ENCODE data around the gene FBXW12.
"Not testable (repeated sequence)": the region's sequence is repeated elsewhere in the genome, so short reads cannot be mapped to it uniquely, and the experiment has no call there.

The FBXW12 gene

GRCh38 chr3:48371651-48372376 is at the start of gene FBXW12:
Gene FBXW12, plus strand, starts transcription at chr3:48372219. Its CDS starts 549 bp downstream, at chr3:48372768.
- DNase-seq: no peak

GRCh38 chr3:48331706-48332435 is 40.1 kb upstream of the FBXW12 start:
- DNase-seq: not testable (repeated sequence)

- not testable (repeated sequence) for DNase-seq
Measured at GRCh38 chr3:48333346-48334245, 38.4 kb upstream of the FBXW12 start, which contains the start of gene SPINK8. Gene SPINK8, minus strand, starts transcription at chr3:48333661. Its CDS starts 5,320 bp downstream, at chr3:48328341.

GRCh38 chr3:48334605-48335004 is 37.4 kb upstream of the FBXW12 start:
- DNase-seq: no peak

GRCh38 chr3:48335286-48335685 is 36.7 kb upstream of the FBXW12 start:
- not testable (repeated sequence) for DNase-seq

- not testable (repeated sequence) for DNase-seq
Measured at GRCh38 chr3:48337536-48337935, 34.5 kb upstream of the FBXW12 start.

GRCh38 chr3:48338635-48339034 is 33.4 kb upstream of the FBXW12 start:
- no peak for DNase-seq

GRCh38 chr3:48343432-48343831 is 28.6 kb upstream of the FBXW12 start:
- no peak for DNase-seq

GRCh38 chr3:48344867-48345507 is 27.0 kb upstream of the FBXW12 start:
- no peak for DNase-seq

GRCh38 chr3:48345946-48346572 is 26.0 kb upstream of the FBXW12 start:
- DNase-seq: no peak

- DNase-seq: no peak
Measured at GRCh38 chr3:48347500-48347899, 24.5 kb upstream of the FBXW12 start.

- no peak for DNase-seq
Measured at GRCh38 chr3:48352546-48352945, 19.5 kb upstream of the FBXW12 start.

GRCh38 chr3:48353987-48354386 is 18.0 kb upstream of the FBXW12 start:
- no peak for DNase-seq

GRCh38 chr3:48356419-48356818 is 15.6 kb upstream of the FBXW12 start:
- DNase-seq: no peak

- DNase-seq: no peak
Measured at GRCh38 chr3:48361928-48362327, 10.1 kb upstream of the FBXW12 start.

GRCh38 chr3:48364840-48365239 is 7.2 kb upstream of the FBXW12 start:
- no peak for DNase-seq

GRCh38 chr3:48367201-48367600 is 4.8 kb upstream of the FBXW12 start:
- no peak for DNase-seq

- no peak for DNase-seq
Measured at GRCh38 chr3:48369693-48370332, 2.2 kb upstream of the FBXW12 start.

GRCh38 chr3:48370333-48370713 is 1.7 kb upstream of the FBXW12 start:
- DNase-seq: no peak

GRCh38 chr3:48372377-48372770 is 355 bp downstream of the FBXW12 start:
- DNase-seq: no peak

GRCh38 chr3:48372862-48373435 is 930 bp downstream of the FBXW12 start:
- DNase-seq: no peak

All from NCI-H748 treated with DMSO at 0.1 percent for 48 hours (cell line).